Measurements from ENCODE around the gene SLC22A14. TPM values are rescaled to one million over a fixed set of nuclear protein-coding genes. Genes with fewer than 3 reads are reported as not detected.

The SLC22A14 gene
- total RNA-seq, 4 donors from 2014 or later = 0.13 TPM; not detected in 3

DNA sequence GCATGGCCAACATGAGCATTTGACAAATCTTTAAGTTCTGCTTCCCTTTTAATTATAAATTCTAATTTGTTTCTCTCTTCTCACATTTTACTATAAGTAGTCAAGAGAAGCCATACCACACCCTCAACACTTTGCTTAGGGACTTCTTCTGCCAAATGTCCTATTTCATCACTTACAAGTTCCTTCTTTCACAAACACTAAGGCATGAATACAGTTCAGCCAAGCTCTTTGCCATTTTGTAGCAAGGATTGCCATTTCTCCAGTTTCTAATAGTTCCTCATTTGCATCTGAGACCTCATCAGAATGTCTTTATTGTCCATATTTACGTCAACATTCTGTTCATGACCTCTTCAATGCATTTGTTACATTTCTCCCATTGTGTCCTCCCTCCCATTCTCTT, 29.4 kb downstream of the SLC22A14 start:
- ATAC-seq = no peak
- 75 to 80% methylated on average over 1 of the region's 1 CpG for WGBS, 2 donors (ENCODE audit: low coverage in 1 of 2)
- Histone ChIP-seq H3K4me1 (no peaks in the 10 kb centered on the region), H3K9me3 (no peaks in the 10 kb centered on the region), H3K27me3 (no peaks in the 10 kb centered on the region), H3K27ac (no peak overlapping the region), H3K36me3 (no peaks in the 10 kb centered on the region), H3K4me3 (no peak overlapping the region)
- no peak for TF ChIP-seq POLR2A (IDR thresholded peaks at IDR 0.05)
- no peak for TF ChIP-seq POLR2AphosphoS5 (IDR thresholded peaks at IDR 0.05)
- TF ChIP-seq, protein P1, sequence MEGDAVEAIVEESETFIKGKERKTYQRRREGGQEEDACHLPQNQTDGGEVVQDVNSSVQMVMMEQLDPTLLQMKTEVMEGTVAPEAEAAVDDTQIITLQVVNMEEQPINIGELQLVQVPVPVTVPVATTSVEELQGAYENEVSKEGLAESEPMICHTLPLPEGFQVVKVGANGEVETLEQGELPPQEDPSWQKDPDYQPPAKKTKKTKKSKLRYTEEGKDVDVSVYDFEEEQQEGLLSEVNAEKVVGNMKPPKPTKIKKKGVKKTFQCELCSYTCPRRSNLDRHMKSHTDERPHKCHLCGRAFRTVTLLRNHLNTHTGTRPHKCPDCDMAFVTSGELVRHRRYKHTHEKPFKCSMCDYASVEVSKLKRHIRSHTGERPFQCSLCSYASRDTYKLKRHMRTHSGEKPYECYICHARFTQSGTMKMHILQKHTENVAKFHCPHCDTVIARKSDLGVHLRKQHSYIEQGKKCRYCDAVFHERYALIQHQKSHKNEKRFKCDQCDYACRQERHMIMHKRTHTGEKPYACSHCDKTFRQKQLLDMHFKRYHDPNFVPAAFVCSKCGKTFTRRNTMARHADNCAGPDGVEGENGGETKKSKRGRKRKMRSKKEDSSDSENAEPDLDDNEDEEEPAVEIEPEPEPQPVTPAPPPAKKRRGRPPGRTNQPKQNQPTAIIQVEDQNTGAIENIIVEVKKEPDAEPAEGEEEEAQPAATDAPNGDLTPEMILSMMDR (IDR thresholded peaks at IDR 0.05) = no peak
- no peak for TF ChIP-seq EP300 (IDR thresholded peaks at IDR 0.05)

DNA sequence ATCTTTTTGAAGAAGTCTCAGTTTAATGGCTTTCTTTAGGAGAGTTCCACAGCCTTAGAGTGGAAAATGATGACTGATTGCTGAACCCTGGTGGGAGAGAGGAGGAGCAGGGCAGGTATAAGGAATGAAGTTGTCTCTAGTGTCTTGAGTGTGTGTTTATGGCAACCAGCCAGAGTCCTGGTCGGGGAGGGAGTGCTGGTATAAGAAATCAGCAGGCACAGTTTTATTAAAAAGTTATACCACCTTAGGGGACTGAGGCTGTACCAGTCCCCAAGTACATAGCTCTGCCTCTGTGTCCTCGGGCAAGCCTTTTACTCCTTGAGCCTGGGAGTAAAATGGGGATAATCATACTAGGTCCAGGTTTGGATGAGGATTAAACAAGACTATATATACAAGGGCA, 29.8 kb downstream of the SLC22A14 start:
- TF ChIP-seq POLR2AphosphoS5 (IDR thresholded peaks at IDR 0.05) = no peak
- TF ChIP-seq, protein P1 (IDR thresholded peaks at IDR 0.05) = no peak
- TF ChIP-seq POLR2A (IDR thresholded peaks at IDR 0.05) = no peak
- TF ChIP-seq EP300 (IDR thresholded peaks at IDR 0.05) = no peak
- 0 to 60% methylated on average over 1 to 2 of the region's 2 CpGs for WGBS, 2 donors (ENCODE audit: low coverage in 1 of 2)
- Histone ChIP-seq H3K4me1 (no peaks in the 10 kb centered on the region), H3K27ac (no peak overlapping the region), H3K4me3 (no peak overlapping the region), H3K9me3 (no peaks in the 10 kb centered on the region), H3K27me3 (no peaks in the 10 kb centered on the region), H3K36me3 (no peaks in the 10 kb centered on the region)
- ATAC-seq = no peak

DNA sequence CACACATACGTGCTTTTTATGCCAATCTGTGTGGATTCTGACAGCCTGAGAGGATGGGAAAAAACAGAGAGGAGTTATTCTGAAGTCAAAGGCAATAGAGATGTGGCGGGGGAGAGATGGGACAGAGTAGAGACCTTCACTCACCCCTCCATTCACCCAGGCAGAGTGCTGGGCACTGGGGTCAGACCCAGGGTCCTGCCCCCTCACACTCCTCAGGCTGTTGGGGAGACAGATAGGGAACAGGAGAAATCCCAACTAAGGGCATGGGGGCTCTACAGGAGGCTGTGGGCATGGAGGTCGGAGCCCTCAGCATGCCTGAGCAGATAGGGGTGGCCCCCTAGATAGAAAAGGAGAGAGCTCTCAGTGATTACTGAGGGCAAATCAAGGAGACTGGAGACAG, 30.3 kb downstream of the SLC22A14 start:
- Histone ChIP-seq H3K9me3 (no peaks in the 10 kb centered on the region), H3K4me1 (no peaks in the 10 kb centered on the region), H3K27me3 (no peaks in the 10 kb centered on the region), H3K4me3 (no peak overlapping the region), H3K27ac (no peak overlapping the region), H3K36me3 (no peaks in the 10 kb centered on the region)
- TF ChIP-seq POLR2A (IDR thresholded peaks at IDR 0.05) = no peak
- TF ChIP-seq POLR2AphosphoS5 (IDR thresholded peaks at IDR 0.05) = no peak
- no peak for TF ChIP-seq EP300 (IDR thresholded peaks at IDR 0.05)
- TF ChIP-seq, protein P1 (IDR thresholded peaks at IDR 0.05) = no peak
- ATAC-seq = no peak
- WGBS, 2 donors (ENCODE audit: low coverage in 1 of 2) = 79 to 95% methylated on average over 3 of the region's 3 CpGs

DNA sequence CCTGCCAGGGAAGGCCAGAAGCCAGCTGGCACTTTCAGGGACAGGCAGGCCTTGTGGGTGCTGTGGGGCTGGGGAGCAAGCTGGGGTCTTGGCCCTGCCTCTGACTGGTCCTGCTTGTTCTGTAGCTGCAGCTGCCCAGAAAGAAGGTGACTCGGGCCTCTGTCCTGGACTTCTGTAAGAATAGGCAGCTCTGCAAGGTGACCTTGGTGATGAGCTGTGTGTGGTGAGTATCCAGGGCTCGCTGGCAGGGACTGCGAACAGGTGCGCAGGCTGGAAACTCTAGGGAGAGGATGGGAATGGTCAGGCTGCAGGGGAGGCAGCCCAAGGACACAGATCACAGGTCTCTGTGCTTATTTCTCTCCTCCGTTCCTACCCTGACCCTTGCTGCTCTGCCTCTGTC, 31.2 kb downstream of the SLC22A14 start:
- Histone ChIP-seq H3K36me3 (no peaks in the 10 kb centered on the region), H3K27me3 (no peaks in the 10 kb centered on the region), H3K9me3 (no peaks in the 10 kb centered on the region), H3K4me1 (no peaks in the 10 kb centered on the region), H3K27ac (no peak overlapping the region), H3K4me3 (no peak overlapping the region)
- no peak for TF ChIP-seq POLR2AphosphoS5 (IDR thresholded peaks at IDR 0.05)
- no peak for TF ChIP-seq POLR2A (IDR thresholded peaks at IDR 0.05)
- TF ChIP-seq, protein P1 (IDR thresholded peaks at IDR 0.05) = no peak
- no peak for TF ChIP-seq EP300 (IDR thresholded peaks at IDR 0.05)
- ATAC-seq = no peak
- WGBS, 2 donors (ENCODE audit: low coverage in 1 of 2) = 40% methylated on average over 1 of the region's 5 CpGs; no CpG with 5 or more reads in 1 of the 2 donors

DNA sequence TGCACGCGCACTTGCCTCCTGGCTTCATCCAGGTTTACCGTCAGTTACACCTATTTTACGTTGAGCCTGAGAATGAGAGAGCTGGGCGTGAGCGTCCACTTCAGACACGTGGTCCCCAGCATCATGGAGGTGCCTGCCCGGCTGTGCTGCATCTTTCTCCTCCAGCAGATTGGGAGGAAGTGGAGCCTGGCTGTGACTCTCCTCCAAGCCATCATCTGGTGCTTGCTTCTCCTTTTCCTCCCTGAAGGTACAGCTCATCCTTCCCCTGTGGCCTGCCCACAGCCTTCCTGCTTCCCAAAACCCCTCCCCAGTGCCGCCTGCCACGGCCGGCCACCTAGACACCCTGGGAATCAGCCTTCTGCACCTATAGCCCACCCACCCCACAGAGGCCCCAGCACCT, 31.6 kb downstream of the SLC22A14 start:
- no peaks in the 10 kb centered on the region for H3K4me1 ChIP-seq
- H3K27ac ChIP-seq = no peak overlapping the region
- no peaks in the 10 kb centered on the region for H3K27me3 ChIP-seq
- TF ChIP-seq POLR2AphosphoS5 (IDR thresholded peaks at IDR 0.05) (no peak), POLR2A (IDR thresholded peaks at IDR 0.05) (no peak), EP300 (IDR thresholded peaks at IDR 0.05) (no peak)
- TF ChIP-seq, protein P1 (IDR thresholded peaks at IDR 0.05) = no peak
- WGBS, 2 donors (ENCODE audit: low coverage in 1 of 2) = 0 to 91% methylated on average over 1 to 4 of the region's 11 CpGs
- no peaks in the 10 kb centered on the region for H3K9me3 ChIP-seq
- H3K4me3 ChIP-seq = no peak overlapping the region
- no peak for ATAC-seq
- H3K36me3 ChIP-seq = no peaks in the 10 kb centered on the region

Measured in gastroesophageal sphincter (tissue), 4 donors.